Epidermal melanocyte (primary cell): Measurements from ENCODE around the gene ACSF3.

Experiments
- DNase-seq: peaks from one replicate; pipeline ENCODE4 v3.0.0; 2011; ENCODE audit warnings: low spot score; ENCODE audit not compliant: insufficient read length

ACSF3 gene

GRCh38 chr16:89111263-89111662 lies 17.6 kb downstream of the ACSF3 start:
- no peak for DNase-seq

GRCh38 chr16:89112377-89113151 lies 18.9 kb downstream of the ACSF3 start:
- DNase-seq, result no peak

DNA sequence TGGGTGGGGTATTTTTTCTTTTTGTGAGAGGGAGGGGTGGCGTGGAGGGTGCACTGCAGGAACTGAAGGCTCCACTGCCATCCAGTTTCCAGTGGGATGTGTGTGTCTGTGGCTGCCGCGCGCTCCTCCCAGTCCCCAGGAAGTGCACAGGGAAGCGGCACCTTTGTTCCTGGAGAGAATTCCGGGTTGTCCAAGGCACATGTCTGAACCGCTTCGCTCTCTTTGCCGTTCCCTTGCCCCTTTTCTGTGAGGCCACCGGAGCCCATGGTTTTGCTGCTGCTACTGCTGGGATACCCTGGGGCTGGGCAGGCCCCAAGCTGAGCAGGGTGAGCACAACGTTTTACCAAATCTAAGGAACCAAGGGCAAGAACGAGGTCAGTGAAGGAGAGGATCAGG lies 19.5 kb downstream of the ACSF3 start:
- DNase-seq, result no peak

GRCh38 chr16:89113661-89114060 lies 20.0 kb downstream of the ACSF3 start:
- DNase-seq, result no peak

DNA sequence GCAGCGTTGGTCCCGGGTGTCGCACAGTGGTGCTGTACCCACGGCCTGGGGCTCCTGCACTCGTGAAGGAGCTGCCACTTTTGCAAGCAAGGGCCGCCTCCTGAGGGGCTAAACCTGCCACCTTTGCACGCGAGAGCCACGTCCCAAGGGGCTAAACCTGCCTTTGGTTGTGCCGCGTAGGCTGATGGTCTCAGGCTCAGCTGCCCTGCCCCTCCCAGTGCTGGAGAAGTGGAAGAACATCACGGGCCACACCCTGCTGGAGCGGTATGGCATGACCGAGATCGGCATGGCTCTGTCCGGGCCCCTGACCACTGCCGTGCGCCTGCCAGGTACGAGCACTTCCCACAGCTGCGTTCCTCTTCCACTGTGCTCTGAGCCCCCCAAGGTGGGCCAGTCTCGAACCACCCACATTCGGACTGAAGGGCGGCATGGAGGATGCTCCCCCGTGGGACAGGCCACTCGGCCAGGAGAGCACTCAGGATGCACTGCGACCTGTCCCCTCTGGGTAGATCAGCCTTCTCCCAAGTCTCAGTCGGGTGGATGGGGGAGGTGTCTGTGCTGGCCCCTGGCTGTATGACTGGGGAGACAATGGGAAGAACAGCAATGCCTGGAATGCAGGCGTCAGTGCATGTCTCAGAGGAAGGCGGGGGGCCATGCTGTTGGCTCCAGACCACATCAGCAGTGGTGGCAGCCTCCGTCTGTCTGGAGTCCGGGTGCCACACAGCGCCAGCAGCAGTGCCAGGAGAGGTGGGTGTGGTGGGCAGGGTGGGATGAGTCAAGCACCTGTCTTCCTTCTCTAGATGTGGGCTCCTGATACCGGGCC lies 20.7 kb downstream of the ACSF3 start:
- no peak for DNase-seq

DNA sequence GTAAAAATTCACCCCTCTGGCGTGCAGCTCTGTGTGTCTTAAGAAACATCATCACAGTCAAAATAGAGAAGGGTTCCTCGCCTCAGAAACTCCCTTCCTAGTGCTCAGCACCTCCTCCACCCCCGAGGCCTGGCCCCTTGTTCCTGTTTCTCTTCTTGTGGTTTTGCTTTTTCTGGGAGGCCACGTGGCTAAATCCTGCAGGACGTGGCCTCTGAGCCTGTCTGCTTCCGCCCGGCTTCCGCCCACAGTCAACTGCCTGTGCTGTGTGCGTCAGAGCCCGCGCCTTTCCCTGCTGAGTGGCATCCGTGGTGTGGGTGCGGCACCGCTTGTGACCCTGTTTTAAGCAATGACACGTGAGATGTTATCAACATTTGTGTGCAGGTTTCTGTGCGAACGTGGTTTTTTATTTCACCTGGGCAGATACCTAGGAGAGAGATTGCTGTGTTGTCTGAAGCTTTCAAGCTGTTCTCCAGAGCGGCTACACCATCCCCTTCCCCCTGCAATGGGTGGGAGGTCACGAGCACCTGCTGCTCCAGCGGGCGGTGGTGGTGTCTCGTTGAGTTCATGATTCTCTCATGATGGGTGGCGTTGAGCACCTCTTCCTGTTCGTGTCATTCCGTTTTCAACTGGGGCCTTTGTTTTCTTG lies 21.7 kb downstream of the ACSF3 start:
- DNase-seq, result no peak

DNA sequence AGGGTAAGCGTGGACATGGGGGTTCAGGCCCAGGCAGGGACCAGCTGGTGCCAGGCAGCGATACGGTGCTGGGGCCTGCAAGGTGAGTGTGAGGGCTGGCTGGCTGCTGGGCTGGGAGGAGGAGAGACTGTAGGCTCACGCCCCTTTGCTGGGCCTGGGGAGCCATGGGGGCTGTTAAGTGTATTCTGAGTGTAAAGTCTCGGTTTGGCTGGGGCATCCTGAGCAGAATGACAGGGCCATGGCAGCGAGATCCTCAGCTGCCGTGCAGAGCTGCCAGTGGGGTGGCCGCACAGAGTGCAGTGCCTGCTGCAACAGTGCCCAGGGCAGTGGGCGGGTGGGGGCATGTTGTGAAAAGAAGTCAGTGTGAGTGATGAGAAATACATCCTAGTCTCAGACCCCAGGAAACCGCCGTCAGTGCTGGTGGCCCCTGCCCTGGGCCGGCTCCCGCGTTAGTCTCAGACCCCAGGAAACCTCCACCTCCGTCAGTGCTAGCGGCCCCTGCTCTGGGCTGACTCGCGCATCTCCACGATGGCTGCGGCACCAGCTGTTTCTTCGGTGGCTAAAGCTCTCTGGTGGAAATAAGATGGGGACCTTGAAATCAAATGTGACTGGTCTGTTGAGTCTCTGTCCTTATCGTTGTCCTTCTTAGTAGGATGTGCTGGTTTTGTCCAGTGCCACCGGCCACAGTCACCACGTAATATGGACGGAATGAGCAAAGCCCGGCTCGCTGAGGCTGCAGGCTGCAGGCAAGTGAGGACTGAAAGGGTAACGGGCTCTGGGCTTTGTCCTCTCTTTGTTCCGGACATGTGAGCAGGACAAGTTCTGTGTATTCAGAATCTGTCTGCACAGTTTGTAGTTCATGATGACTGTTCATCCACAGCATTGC lies 22.9 kb downstream of the ACSF3 start:
- no peak for DNase-seq

DNA sequence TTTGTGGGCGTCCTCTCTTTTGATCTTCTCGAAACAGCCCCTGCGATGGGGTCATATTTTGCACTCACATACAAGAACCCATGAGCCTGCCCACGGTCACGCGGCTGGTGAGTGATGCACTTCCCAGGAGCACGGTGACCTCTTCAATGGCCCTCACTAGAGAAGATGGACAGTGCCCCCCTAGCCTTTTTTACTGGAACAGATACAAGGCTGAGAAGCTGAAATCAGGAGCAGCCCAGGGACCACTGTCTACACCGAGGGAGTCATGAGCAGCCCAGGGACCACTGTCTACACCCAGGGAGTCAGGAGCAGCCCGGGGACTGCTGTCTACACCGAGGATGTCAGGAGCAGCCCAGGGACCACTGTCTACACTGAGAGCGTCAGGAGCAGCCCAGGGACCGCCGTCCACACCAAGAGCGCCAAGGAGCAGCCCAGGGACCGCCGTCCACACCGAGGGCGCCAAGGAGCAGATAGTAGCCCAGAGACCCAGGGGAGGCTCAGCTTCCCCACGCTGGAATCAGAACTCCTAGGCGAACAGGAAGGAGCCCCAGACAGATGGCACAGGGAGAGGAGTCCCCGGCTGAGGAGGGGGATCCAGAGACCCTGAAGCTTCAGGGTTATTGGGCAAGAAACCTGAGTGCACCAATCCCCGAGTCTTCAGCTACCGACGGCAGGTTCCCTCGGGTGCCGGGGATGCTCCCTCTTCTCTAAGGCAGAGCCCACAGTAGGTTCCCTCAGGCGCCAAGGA lies 23.7 kb downstream of the ACSF3 start:
- DNase-seq, result no peak

DNA sequence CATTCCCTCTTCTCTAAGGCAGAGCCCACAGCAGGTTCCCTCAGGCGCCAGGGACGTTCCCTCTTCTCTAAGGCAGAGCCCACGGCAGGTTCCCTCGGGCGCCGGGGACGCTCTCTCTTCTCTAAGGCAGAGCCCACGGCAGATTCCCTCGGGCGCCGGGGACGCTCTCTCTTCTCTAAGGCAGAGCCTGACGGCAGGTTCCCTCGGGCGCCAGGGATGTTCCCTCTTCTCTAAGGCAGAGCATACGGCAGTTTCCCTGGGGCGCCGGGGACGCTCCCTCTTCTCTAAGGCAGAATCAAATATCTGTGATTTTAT lies 24.3 kb downstream of the ACSF3 start:
- DNase-seq, result no peak

DNA sequence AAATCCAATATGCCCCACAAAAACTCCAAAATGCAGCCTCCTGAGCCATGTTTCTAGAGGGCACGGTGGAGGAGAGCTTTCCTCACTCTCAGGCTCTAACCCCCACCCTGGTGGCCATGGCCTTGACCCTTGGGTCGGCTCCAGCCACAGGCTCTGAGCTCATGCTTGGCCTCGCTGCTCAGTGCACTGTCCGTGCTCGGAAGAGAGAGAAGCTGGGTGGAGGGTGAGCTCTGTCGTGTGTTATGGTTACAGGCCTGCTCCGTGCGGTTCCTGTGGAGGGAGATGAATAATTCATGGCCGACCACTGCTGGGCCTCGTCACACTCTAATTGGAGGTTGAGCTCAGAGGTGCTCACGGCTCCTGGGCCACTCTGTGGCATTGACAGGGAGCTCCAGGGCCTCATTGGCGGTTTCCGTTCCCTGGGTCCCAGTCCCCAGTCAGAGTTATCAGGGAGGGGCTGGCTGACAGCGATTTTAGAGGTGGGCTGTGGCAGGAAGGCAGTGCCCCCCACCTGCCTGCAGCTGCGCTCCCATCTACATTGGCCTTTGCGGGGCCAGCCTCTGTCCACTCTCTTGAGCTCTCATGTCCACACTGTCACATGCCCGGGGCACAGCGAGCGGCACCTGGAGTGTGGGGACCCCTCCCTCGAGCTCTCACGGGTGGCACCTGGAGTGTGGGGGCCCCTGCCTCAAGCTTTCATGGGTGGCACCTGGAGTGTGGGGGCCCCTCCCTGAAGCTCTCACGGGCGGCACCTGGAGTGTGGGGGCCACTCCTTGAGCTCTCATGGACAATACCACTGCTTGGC lies 24.9 kb downstream of the ACSF3 start:
- no peak for DNase-seq

DNA sequence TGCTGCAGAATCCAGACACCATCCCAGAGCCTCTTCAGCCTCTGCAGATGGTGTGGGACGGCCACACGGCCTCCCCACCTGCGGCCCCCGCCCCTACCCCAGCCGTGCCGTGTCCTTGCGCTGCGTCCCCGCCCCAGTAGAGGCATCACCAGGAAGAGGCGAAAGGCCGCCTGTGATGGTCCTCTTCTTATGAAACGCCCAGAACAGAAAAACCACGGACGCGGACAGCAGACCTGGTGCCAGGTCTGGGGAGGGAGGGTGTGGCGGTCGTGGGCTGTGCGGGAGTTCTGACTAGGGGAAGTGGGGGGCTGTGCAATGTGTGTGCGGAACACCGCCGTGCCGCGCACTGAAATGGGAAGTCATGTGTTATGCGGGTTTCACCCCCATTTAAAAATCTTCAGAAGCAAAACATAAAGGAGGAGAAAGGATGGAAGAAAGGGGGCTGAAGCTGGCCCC lies 25.5 kb downstream of the ACSF3 start:
- no peak for DNase-seq

DNA sequence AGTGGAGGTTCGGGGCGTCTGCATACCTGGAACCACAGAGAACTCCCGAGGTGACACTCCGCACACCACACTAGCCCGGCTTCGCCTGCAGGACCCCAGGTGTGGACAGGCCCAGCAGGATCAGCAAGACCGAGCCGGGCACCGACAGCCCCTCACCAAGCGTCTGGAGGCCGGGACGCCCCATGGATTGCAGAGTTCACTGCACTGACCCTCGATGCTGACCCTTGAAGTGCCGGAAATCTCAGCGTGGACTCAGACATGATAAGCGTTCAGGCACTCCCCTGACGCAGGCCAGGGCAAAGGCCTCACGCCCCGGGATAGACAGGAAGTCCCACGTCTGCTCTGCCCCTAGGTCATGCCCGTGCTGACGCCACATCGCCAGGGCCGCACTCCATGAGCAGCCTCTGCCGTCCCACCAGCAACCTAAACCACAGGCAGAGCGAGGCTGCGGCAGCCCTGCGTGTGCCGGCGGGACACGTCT lies 26.0 kb downstream of the ACSF3 start:
- DNase-seq, result no peak

DNA sequence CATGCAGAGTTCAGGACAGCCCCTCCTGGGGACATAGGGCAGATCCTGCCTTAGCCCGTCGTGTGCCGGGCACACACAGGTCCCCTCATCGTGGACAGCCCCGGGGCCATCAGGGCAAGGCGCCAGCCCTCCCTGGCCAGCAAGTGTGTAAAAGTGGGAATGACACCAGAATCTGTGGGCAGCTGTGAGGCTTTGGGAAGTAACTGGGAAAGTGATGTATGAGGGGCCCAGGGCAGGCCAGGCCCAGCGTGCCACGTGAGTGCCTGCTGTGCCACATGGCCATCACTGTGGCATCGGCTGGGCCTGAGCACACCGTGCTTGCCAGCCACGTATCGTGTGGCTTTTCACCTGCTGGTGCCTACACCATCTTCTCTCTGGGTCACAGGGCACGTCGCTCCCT lies 26.6 kb downstream of the ACSF3 start:
- no peak for DNase-seq

DNA sequence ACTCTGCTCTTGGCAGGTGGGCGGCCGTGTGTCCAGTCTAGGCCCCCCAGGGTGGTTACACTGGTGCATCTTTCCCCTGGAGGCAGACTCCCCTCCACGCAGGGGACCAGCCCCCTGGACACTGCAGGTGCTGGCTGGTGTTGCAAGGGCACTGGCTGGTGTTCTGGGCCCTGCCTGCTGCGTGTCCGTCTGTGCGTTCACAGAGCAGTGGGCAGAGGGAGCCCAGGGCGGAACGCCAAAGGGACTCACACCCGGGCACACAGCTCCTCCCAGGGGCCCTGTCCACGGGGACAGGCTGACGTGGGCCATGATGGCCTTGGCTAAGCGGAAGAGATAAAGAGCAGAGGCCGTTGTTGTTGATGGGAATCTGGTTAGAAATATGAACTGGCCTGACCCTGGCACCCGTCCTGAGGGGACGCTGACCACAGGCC lies 27.3 kb downstream of the ACSF3 start:
- no peak for DNase-seq

GRCh38 chr16:89121691-89122321 lies 28.2 kb downstream of the ACSF3 start:
- no peak for DNase-seq

DNA sequence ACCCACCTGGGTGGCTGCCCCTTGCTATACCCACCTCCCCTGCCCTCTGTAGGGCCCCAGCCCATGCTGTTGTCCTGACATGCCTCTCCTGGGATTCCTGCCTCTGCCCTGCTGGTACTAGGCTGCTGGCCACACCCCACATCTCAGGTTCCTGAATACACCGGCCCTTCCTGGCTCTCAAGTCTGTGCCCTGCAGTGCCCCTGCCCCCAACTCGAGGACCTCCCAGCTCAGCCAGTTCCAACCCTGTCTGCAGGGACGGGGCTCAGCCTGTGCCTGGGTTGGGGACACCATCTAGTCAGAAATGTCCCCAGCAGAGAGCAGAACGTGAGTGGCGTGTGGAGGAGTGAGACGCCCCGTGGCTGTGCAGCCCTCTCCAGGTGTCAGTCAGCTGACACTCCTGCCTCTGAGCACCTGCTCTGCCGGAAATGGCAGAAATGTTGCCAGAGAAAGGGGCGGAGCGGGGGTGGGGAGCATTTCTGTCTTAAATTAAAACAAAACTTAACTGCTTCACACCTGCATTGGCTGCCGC lies 28.7 kb downstream of the ACSF3 start:
- DNase-seq, result no peak

DNA sequence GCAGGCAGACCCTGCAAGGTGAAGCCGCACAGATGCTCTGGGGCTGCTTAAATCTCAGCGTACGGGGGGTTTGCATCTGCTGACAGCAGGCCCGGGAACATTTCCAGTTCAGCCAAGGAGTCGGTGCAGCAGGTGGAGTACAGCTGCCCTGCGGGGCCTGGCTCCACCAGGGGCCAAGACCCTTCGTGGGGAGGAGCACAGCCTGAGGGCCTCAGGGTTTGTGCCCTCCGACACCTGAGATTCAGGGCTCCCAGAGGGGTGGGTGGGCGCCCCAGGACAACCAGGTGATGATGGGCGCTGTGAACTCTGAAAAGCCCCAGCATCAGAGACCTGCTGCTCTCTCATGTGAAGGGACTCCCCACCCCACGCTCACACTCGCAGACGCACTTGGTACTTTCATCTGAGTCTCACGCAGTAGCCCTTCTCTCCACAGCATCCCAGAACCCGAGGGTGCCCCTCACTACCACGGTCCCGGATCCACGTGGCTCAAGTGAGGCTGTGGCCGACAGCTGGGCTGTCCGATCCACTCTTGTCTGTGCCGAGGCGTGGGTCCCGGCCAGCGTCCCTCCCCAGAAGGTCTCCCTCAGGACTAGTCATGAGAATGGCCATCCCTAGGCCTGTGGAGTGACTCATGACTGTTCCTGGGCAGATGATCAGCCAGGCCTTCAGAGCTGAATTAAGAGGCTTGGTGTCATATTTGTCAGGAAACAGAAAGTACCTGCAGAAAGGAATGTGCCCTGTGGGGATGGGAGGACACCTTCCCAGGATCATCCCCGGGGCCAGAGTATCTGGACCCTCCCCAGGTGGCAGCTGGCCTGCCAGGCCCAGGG lies 29.6 kb downstream of the ACSF3 start:
- DNase-seq, result no peak

DNA sequence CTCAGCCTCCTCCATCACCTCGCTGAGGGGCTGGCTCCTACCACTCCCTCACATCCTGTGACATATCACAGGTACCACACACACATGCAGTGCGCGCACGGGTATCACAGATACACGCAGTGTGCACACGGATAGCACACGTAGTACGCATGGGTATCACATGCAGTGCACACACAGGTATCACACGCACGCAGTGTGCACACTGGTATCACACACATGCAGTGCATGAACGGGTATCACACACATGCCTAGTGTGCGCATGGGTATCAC lies 30.1 kb downstream of the ACSF3 start:
- DNase-seq, result no peak
